H1 (cell line): Measurements from ENCODE around the gene GRIFIN. TPM values are rescaled to one million over a fixed set of nuclear protein-coding genes. Genes with fewer than 3 reads are reported as not detected.

Source experiments
- CTCF ChIA-PET: fragments of 300-600 bp; sonication (Branson Sonifier 250); formaldehyde crosslinking; loops from one replicate; lab custom pipeline; 2021; ENCODE audit not compliant: partially characterized antibody; lab: Charles Lee
- POLR2A ChIA-PET: fragments of 300-600 bp; sonication (Branson Sonifier 250); formaldehyde crosslinking; loops from one replicate; lab custom pipeline; 2021; ENCODE audit warnings: inconsistent platforms; ENCODE audit not compliant: partially characterized antibody; lab: Charles Lee
- DNase-seq, 2 experiments: peaks; one replicate each; pipeline versions ENCODE4 v3.0.0 to v3.0.0-alpha.2; 2010 to 2022; ENCODE audit warnings: low spot score in 2 of 2, low read depth in 1 of 2, mixed read lengths in 1 of 2
- FAIRE-seq: peaks from 2 replicates; lab custom pipeline; 2011; peaks lifted over from hg19 to GRCh38; lab: Jason Lieb, UNC
- H2AFZ ChIP-seq: 2 replicates; pipeline ENCODE4 v1.8.1; 2012; ENCODE audit warnings: low read length, inconsistent platforms
- H2AK5ac ChIP-seq: 2 replicates; pipeline ENCODE4 v1.6.1; 2013; ENCODE audit warnings: low read depth, low read length
- H2BK120ac ChIP-seq: replicated peaks from 2 replicates; pipeline ENCODE3; 2013; ENCODE audit warnings: low read depth, low read length, inconsistent platforms
- H2BK12ac ChIP-seq: 2 replicates; pipeline ENCODE4 v1.6.1; 2013; ENCODE audit warnings: low read depth, low read length
- H2BK15ac ChIP-seq: 2 replicates; pipeline ENCODE4 v1.6.1; 2013; ENCODE audit warnings: low read length
- H2BK20ac ChIP-seq: 2 replicates; pipeline ENCODE4 v1.6.1; 2013; ENCODE audit warnings: low read length
- H2BK5ac ChIP-seq: 2 replicates; pipeline ENCODE4 v1.6.1; 2013; ENCODE audit warnings: low read depth, low read length
- H3K14ac ChIP-seq: 2 replicates; pipeline ENCODE4 v1.6.1; 2013; ENCODE audit warnings: inconsistent platforms; ENCODE audit not compliant: insufficient read length
- H3K18ac ChIP-seq: 2 replicates; pipeline ENCODE4 v1.6.1; 2013; ENCODE audit warnings: low read length; ENCODE audit errors: extremely low read depth
- H3K23ac ChIP-seq: 2 replicates; pipeline ENCODE4 v1.6.1; 2013; ENCODE audit warnings: inconsistent platforms; ENCODE audit not compliant: insufficient read length
- H3K23me2 ChIP-seq: 2 replicates; pipeline ENCODE4 v1.6.1; 2013; ENCODE audit warnings: low read depth, low read length
- H3K27ac ChIP-seq: 2 replicates; pipeline ENCODE4 v1.6.1; 2011; ENCODE audit warnings: low read depth, low read length, inconsistent platforms
- H3K27me3 ChIP-seq, 4 experiments: replicated peaks in 1 of 4; 1 replicate in 1 of 4; 2 replicates in 3 of 4; pipeline versions ENCODE4 v1.6.1 to v1.8.1; 2011 to 2013; ENCODE audit warnings: low read length in 3 of 4, mild to moderate bottlenecking in 3 of 4, inconsistent platforms in 2 of 4, mixed read lengths in 2 of 4, moderate library complexity in 1 of 4; ENCODE audit not compliant: control insufficient read depth in 3 of 4, insufficient read depth in 3 of 4; ENCODE audit errors: extremely low read depth in 1 of 4
- H3K36me3 ChIP-seq, 4 experiments: 2 replicates each; pipeline versions ENCODE4 v1.6.1 to v1.8.1; 2011 to 2013; ENCODE audit warnings: mild to moderate bottlenecking in 4 of 4, low read length in 3 of 4, moderate library complexity in 2 of 4, control low read depth in 1 of 4, inconsistent platforms in 1 of 4; ENCODE audit not compliant: insufficient read depth in 4 of 4, control insufficient read depth in 2 of 4
- H3K4ac ChIP-seq: replicated peaks from 2 replicates; pipeline ENCODE3; 2013; ENCODE audit warnings: low read length, low read depth, mixed read lengths, inconsistent platforms; ENCODE audit not compliant: insufficient read length
- H3K4me1 ChIP-seq, 4 experiments: replicated peaks in 1 of 4; 1 replicate in 1 of 4; 2 replicates in 3 of 4; pipeline versions ENCODE4 v1.6.1 to v1.8.1; 2011 to 2013; ENCODE audit warnings: low read length in 3 of 4, inconsistent platforms in 2 of 4, mixed read lengths in 1 of 4; ENCODE audit not compliant: insufficient read depth in 4 of 4, control insufficient read depth in 3 of 4
- H3K4me2 ChIP-seq, 2 experiments: 2 replicates each; pipeline versions ENCODE4 v1.6.1 to v1.8.1; 2011 to 2013; ENCODE audit warnings: low read depth in 2 of 2, low read length in 2 of 2, control low read depth in 1 of 2, inconsistent platforms in 1 of 2, mild to moderate bottlenecking in 1 of 2; ENCODE audit not compliant: insufficient read depth in 1 of 2
- H3K4me3 ChIP-seq, 4 experiments: fragments of 200-600, 300-600 bp in 1 of 4; sonication (generic), shearing (Covaris generic), sonication (Bioruptor Twin) in 1 of 4; 2 replicates each; pipeline versions ENCODE4 v1.5.1 to v1.8.1; 2011 to 2016; ENCODE audit warnings: low read length in 4 of 4, low read depth in 3 of 4, control low read depth in 2 of 4, inconsistent platforms in 2 of 4, mild to moderate bottlenecking in 2 of 4, mixed read lengths in 1 of 4, moderate library complexity in 1 of 4; ENCODE audit not compliant: insufficient read depth in 2 of 4; ENCODE audit errors: extremely low read depth in 1 of 4
- H3K56ac ChIP-seq: replicated peaks from 2 replicates; pipeline ENCODE3; 2013; ENCODE audit warnings: low read depth, mild to moderate bottlenecking, mixed read lengths, low read length, inconsistent platforms; ENCODE audit not compliant: insufficient read length
- H3K79me1 ChIP-seq: 2 replicates; pipeline ENCODE4 v1.6.1; 2013; ENCODE audit warnings: low read depth, low read length, control low read depth
- H3K79me2 ChIP-seq, 2 experiments: 2 replicates each; pipeline versions ENCODE4 v1.6.1 to v1.8.1; 2012 to 2013; ENCODE audit warnings: low read length in 2 of 2, mild to moderate bottlenecking in 2 of 2, inconsistent platforms in 1 of 2; ENCODE audit not compliant: insufficient read depth in 2 of 2, control insufficient read depth in 1 of 2
- H3K9ac ChIP-seq, 4 experiments: replicated peaks in 1 of 4; 1 replicate in 1 of 4; 2 replicates in 3 of 4; pipeline versions ENCODE4 v1.6.1 to v1.8.1; 2011 to 2013; ENCODE audit warnings: low read depth in 3 of 4, low read length in 3 of 4, control low read depth in 2 of 4, mild to moderate bottlenecking in 2 of 4, moderate library complexity in 2 of 4, inconsistent platforms in 1 of 4; ENCODE audit errors: extremely low read depth in 1 of 4
- H3K9me3 ChIP-seq, 2 experiments: 2 replicates each; pipeline versions ENCODE4 v1.6.1 to v1.8.1; 2012 to 2013; ENCODE audit warnings: mild to moderate bottlenecking in 2 of 2, moderate library complexity in 2 of 2, control low read depth in 1 of 2, inconsistent platforms in 1 of 2, low read depth in 1 of 2, low read length in 1 of 2, mixed read lengths in 1 of 2; ENCODE audit not compliant: insufficient read depth in 2 of 2
- H4K20me1 ChIP-seq, 2 experiments: replicated peaks in 1 of 2; 2 replicates each; pipeline versions ENCODE3 to v1.8.1; 2011 to 2013; ENCODE audit warnings: inconsistent platforms in 2 of 2, low read length in 2 of 2, mild to moderate bottlenecking in 1 of 2; ENCODE audit not compliant: insufficient read depth in 2 of 2, control insufficient read depth in 1 of 2
- H4K5ac ChIP-seq: 2 replicates; pipeline ENCODE4 v1.6.1; 2013; ENCODE audit warnings: low read length, low read depth, mixed read lengths, inconsistent platforms; ENCODE audit not compliant: insufficient read length
- H4K8ac ChIP-seq: 2 replicates; pipeline ENCODE4 v1.8.0; 2013; ENCODE audit warnings: mild to moderate bottlenecking, moderate library complexity, low read length, inconsistent platforms; ENCODE audit not compliant: insufficient read depth; ENCODE audit errors: extremely low read depth
- H4K91ac ChIP-seq: replicated peaks from 2 replicates; pipeline ENCODE3; 2013; ENCODE audit warnings: low read length, mixed read lengths, inconsistent platforms; ENCODE audit not compliant: insufficient read length
- CTBP2 ChIP-seq: IDR thresholded peaks from 2 replicates; pipeline ENCODE4 v1.7.0; 2011; ENCODE audit warnings: borderline replicate concordance, mild to moderate bottlenecking, moderate library complexity, mixed read lengths, low read length; ENCODE audit not compliant: insufficient read depth, insufficient read length
- EZH2 ChIP-seq: fragments of 200-600 bp; sonication (generic); IDR thresholded peaks from 2 replicates; pipeline ENCODE4 v1.7.1; 2012; ENCODE audit warnings: low read depth, mild to moderate bottlenecking, moderate library complexity, low read length, inconsistent platforms; ENCODE audit not compliant: severe bottlenecking
- PHF8 ChIP-seq: fragments of 200-600 bp; sonication (generic); conservative IDR thresholded peaks from 2 replicates; pipeline ENCODE4 v1.7.1; 2012; ENCODE audit warnings: low read depth, mild to moderate bottlenecking, inconsistent platforms, low read length, moderate library complexity
- POLR2A ChIP-seq, 2 experiments: IDR thresholded peaks; 1 replicate in 1 of 2; 2 replicates in 1 of 2; pipeline ENCODE4 v1.6.1; 2011; ENCODE audit warnings: low read depth in 2 of 2, low read length in 2 of 2, mild to moderate bottlenecking in 2 of 2; ENCODE audit errors: control extremely low read depth in 1 of 2
- RAD21 ChIP-seq, 2 experiments: IDR thresholded peaks in 1 of 2; conservative IDR thresholded peaks in 1 of 2; 2 replicates each; pipeline ENCODE4 v1.6.1; 2011; ENCODE audit warnings: low read depth in 2 of 2, low read length in 2 of 2, improper control_type of control experiment in 1 of 2, inconsistent platforms in 1 of 2, mild to moderate bottlenecking in 1 of 2, moderate library complexity in 1 of 2
- SAP30 ChIP-seq: fragments of 300-600 bp; sonication (generic); IDR thresholded peaks from 2 replicates; pipeline ENCODE4 v1.7.1; 2012; ENCODE audit warnings: low read length, moderate library complexity, mild to moderate bottlenecking, inconsistent platforms; ENCODE audit not compliant: insufficient read depth, insufficient replicate concordance
- SIN3A ChIP-seq, 2 experiments: IDR thresholded peaks in 1 of 2; conservative IDR thresholded peaks in 1 of 2; 2 replicates each; pipeline ENCODE4 v1.6.1; 2011 to 2012; ENCODE audit warnings: low read length in 2 of 2, improper control_type of control experiment in 1 of 2, low read depth in 1 of 2, mild to moderate bottlenecking in 1 of 2
- TAF1 ChIP-seq: IDR thresholded peaks from 2 replicates; pipeline ENCODE4 v1.6.1; 2011; ENCODE audit warnings: mild to moderate bottlenecking, low read depth, low read length
- WGBS, 2 experiments: shearing (Covaris generic) in 1 of 2; methylation state at CpG; one replicate each; pipeline versions ENCODE4 v1.1.6 to v1.1.7; 2013 to 2015; ENCODE audit warnings: low lambda C conversion rate in 2 of 2, mixed read lengths in 2 of 2, inconsistent platforms in 1 of 2, low coverage in 1 of 2, missing lambda C conversion rate in 1 of 2; ENCODE audit not compliant: insufficient replicate concordance in 2 of 2, insufficient coverage in 1 of 2, insufficient read length in 1 of 2; ENCODE audit errors: extremely low coverage in 1 of 2, missing lambda C conversion rate in 1 of 2; 5-methylcytosine and 5-hydroxymethylcytosine counted together
- polyA plus RNA-seq, 7 experiments: library from polyadenylated mRNA; depleted of rRNA in 3 of 7; stranded (reverse) in 5 of 7; unstranded in 2 of 7; fragments of >200 nt in 5 of 7; fragments of 200-250 nt in 2 of 7; gene quantifications; 1 replicate in 5 of 7; 2 replicates in 1 of 7; 4 replicates in 1 of 7; pipeline versions ENCODE4 v1.2.1 to v1.2.3, GENCODE V29; 2011 to 2013; ENCODE audit warnings: missing spikeins in 2 of 7, mixed read lengths in 2 of 7
- total RNA-seq: library from RNA; stranded (reverse); fragmentation: NEBNext Ultra II Directional; extraction: Animal tissue kit (Norgen Biotek cat#: 25700); gene quantifications from 2 replicates; pipeline ENCODE4 v1.2.1, GENCODE V29; 2021
- TF ChIP-seq, protein P1 (sequence below): IDR thresholded peaks from 2 replicates; pipeline ENCODE4 v1.6.1; 2012; ENCODE audit warnings: inconsistent platforms
- TF ChIP-seq, protein P2 (sequence below): IDR thresholded peaks from 2 replicates; pipeline ENCODE4 v1.6.1; 2011; ENCODE audit warnings: low read length, improper control_type of control experiment

Gene GRIFIN
- total and polyA plus RNA-seq, 2 of the 8 experiments (the other 6 are each of a cell fraction or from before 2014, with no cell fraction given) = not detected

DNA sequence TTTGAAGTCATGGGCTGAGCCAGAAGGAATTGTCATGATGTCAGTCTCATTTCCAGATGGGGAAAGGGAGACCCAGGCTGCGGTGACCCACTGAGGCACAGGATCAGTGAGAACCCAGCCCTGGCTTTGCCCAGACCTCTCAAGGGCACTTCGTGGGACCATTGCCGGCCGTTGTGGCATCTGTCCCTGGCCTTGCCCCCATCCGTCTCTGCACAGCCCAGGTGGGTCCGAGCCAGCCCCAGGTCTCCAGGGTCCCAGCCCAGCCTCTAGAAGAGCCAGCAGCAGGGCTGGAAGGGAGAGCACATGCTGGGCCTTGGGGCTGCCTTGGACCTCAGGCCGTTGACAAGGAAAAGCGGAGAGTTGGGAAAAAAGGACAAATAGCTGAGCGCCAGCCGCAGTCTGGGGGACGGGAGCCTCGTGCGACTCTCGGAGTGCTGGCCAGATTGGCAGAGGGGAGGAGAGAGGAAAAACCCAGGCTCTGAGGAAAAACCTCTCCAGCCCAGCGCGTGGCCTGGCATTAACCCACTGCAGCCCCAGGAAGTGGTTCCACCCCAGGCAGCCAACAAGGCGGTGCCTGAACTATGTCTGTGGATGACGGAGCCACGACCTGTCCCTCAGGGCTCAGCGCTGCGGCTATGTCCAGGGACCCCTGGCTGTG, 30.2 kb downstream of the GRIFIN start:
- no peak overlapping the region for H3K14ac ChIP-seq
- H4K91ac ChIP-seq = no peak overlapping the region
- peaks cover 0 to 1% of the 10 kb centered on the region in 2 experiments for H4K20me1 ChIP-seq
- H3K4me2 ChIP-seq = no peak overlapping the region
- no peak overlapping the region for H2AK5ac ChIP-seq
- no peak overlapping the region for H2BK120ac ChIP-seq
- H4K5ac ChIP-seq = no peak overlapping the region
- no peak overlapping the region for H3K23ac ChIP-seq
- H3K9me3 ChIP-seq = peaks cover 0 to 4% of the 10 kb centered on the region in 2 experiments; a peak in 1 of 4 replicates
- no peak overlapping the region; the same call in 1 of the 2 replicates for H2BK15ac ChIP-seq
- H3K4ac ChIP-seq = no peak overlapping the region
- no peak overlapping the region for H2BK12ac ChIP-seq
- H3K18ac ChIP-seq = no peak overlapping the region
- H2BK5ac ChIP-seq = no peak overlapping the region
- H3K79me2 ChIP-seq = no peaks in the 10 kb centered on the region
- no peaks in the 10 kb centered on the region for H3K27me3 ChIP-seq
- ChIA-PET CTCF (interaction anchor here (0.8 to 1.8 kb wide), 3 partner anchors 14 to 62 kb away, joined by 3 to 7 read pairs (median 5); no protein-coding TSS in a partner anchor), POLR2A (no interaction called here)
- H3K27ac ChIP-seq = no peak overlapping the region
- H3K9ac ChIP-seq = no peak overlapping the region
- no peaks in the 10 kb centered on the region for H3K79me1 ChIP-seq
- no peaks in the 10 kb centered on the region for H3K4me1 ChIP-seq
- FAIRE-seq (no peak), DNase-seq (no peak)
- no peaks in the 10 kb centered on the region; the same call in 1 of the 2 replicates for H3K23me2 ChIP-seq
- no peaks in the 10 kb centered on the region for H3K36me3 ChIP-seq
- H3K4me3 ChIP-seq = no peak overlapping the region
- H2BK20ac ChIP-seq = no peak overlapping the region
- WGBS, 2 experiments = 96% methylated on average over 21 of the region's 21 CpGs; no CpG with 5 or more reads in 1 of the 2 experiments
- H2AFZ ChIP-seq = no peak overlapping the region
- no peak overlapping the region for H4K8ac ChIP-seq
- H3K56ac ChIP-seq = no peak overlapping the region
- no peak for TF ChIP-seq RAD21 (IDR thresholded peaks at IDR 0.05 in 1 of 2, conservative IDR thresholded peaks at IDR 0.05 in 1 of 2; ENCODE audit: low read depth in 2 of 2, low read length in 2 of 2)
- no peak for TF ChIP-seq CTBP2
- TF ChIP-seq TAF1 = no peak
- TF ChIP-seq SAP30 = no peak
- no peak for TF ChIP-seq EZH2
- no peak for TF ChIP-seq PHF8
- no peak for TF ChIP-seq POLR2A (IDR thresholded peaks at IDR 0.05; ENCODE audit: control extremely low read depth in 1 of 2, low read depth in 2 of 2, low read length in 2 of 2)
- TF ChIP-seq, protein P1, sequence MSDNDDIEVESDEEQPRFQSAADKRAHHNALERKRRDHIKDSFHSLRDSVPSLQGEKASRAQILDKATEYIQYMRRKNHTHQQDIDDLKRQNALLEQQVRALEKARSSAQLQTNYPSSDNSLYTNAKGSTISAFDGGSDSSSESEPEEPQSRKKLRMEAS = no peak
- TF ChIP-seq SIN3A (conservative IDR thresholded peaks at IDR 0.05 in 1 of 2, IDR thresholded peaks at IDR 0.05 in 1 of 2; ENCODE audit: low read depth in 1 of 2, low read length in 2 of 2) = no peak
- TF ChIP-seq, protein P2, sequence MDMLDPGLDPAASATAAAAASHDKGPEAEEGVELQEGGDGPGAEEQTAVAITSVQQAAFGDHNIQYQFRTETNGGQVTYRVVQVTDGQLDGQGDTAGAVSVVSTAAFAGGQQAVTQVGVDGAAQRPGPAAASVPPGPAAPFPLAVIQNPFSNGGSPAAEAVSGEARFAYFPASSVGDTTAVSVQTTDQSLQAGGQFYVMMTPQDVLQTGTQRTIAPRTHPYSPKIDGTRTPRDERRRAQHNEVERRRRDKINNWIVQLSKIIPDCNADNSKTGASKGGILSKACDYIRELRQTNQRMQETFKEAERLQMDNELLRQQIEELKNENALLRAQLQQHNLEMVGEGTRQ = no peak
